Osteoblast (primary cell): ENCODE results near the gene DCLRE1B. TPM values are rescaled to one million over a fixed set of nuclear protein-coding genes. Genes with fewer than 3 reads are reported as not detected.

Experiments
- DNase-seq: peaks from one replicate; pipeline ENCODE4 v3.0.0; 2011; ENCODE audit warnings: low spot score, mixed read lengths; ENCODE audit not compliant: insufficient read length; ENCODE audit errors: missing footprints
- H2AFZ ChIP-seq: 2 replicates; pipeline ENCODE4 v1.6.0; 2011; ENCODE audit warnings: mild to moderate bottlenecking, low read length
- H3K27ac ChIP-seq: 2 replicates; pipeline ENCODE4 v1.5.1; 2011; ENCODE audit warnings: mild to moderate bottlenecking, low read depth, low read length, moderate library complexity
- H3K27me3 ChIP-seq: 2 replicates; pipeline ENCODE4 v1.6.0; 2012; ENCODE audit warnings: mild to moderate bottlenecking, control low read depth, inconsistent platforms, low read length, moderate library complexity; ENCODE audit not compliant: insufficient read depth
- H3K36me3 ChIP-seq: 2 replicates; pipeline ENCODE4 v1.5.1; 2011; ENCODE audit warnings: mild to moderate bottlenecking, low read length, control low read depth, moderate library complexity; ENCODE audit not compliant: insufficient read depth
- H3K4me1 ChIP-seq: 2 replicates; pipeline ENCODE4 v1.5.1; 2011; ENCODE audit warnings: mild to moderate bottlenecking, low read length, control low read depth, moderate library complexity; ENCODE audit not compliant: insufficient read depth
- H3K4me2 ChIP-seq: 2 replicates; pipeline ENCODE4 v1.6.0; 2011; ENCODE audit warnings: mild to moderate bottlenecking, low read length; ENCODE audit not compliant: insufficient read depth
- H3K4me3 ChIP-seq: fragments of 200-600 bp; sonication (generic); 3 replicates; pipeline ENCODE4 v1.5.1; 2012; ENCODE audit warnings: mild to moderate bottlenecking, low read length, inconsistent platforms; ENCODE audit not compliant: insufficient read depth
- H3K79me2 ChIP-seq: 2 replicates; pipeline ENCODE4 v1.6.0; 2012; ENCODE audit warnings: mild to moderate bottlenecking, low read length, control low read depth, inconsistent platforms; ENCODE audit not compliant: insufficient read depth
- H3K9me3 ChIP-seq: 2 replicates; pipeline ENCODE4 v1.5.1; 2011; ENCODE audit warnings: low read depth, low read length, control low read depth
- H4K20me1 ChIP-seq: 2 replicates; pipeline ENCODE4 v1.6.0; 2012; ENCODE audit warnings: mild to moderate bottlenecking, low read length, control low read depth; ENCODE audit not compliant: insufficient read depth
- total RNA-seq: library from RNA; depleted of rRNA; stranded (reverse); fragments of >200 nt; gene quantifications from 2 replicates; pipeline ENCODE4 v1.2.3, GENCODE V29; 2012
- TF ChIP-seq, protein P1 (sequence below): IDR thresholded peaks from 2 replicates; pipeline ENCODE4 v1.5.1; 2011; ENCODE audit warnings: mild to moderate bottlenecking, low read depth, low read length, moderate library complexity; ENCODE audit errors: extremely low read depth

Gene DCLRE1B
- total RNA-seq, 1 donor: 3.6 TPM

GRCh38 chr1:113872219-113872935 lies 32.7 kb upstream of the DCLRE1B start:
- H2AFZ ChIP-seq: peak overlapping the region; percentile 84
- H3K27me3 ChIP-seq: no peaks in the 10 kb centered on the region
- H3K36me3 ChIP-seq: no peaks in the 10 kb centered on the region
- no peaks in the 10 kb centered on the region for H3K9me3 ChIP-seq
- H3K4me1 ChIP-seq: peaks cover 35% of the 10 kb centered on the region
- no peak overlapping the region for H3K4me3 ChIP-seq
- H3K27ac ChIP-seq: peak overlapping the region; percentile 45
- H3K79me2 ChIP-seq: no peaks in the 10 kb centered on the region
- no peak for DNase-seq
- H4K20me1 ChIP-seq: no peaks in the 10 kb centered on the region
- H3K4me2 ChIP-seq: no peak overlapping the region
- TF ChIP-seq, protein P1, sequence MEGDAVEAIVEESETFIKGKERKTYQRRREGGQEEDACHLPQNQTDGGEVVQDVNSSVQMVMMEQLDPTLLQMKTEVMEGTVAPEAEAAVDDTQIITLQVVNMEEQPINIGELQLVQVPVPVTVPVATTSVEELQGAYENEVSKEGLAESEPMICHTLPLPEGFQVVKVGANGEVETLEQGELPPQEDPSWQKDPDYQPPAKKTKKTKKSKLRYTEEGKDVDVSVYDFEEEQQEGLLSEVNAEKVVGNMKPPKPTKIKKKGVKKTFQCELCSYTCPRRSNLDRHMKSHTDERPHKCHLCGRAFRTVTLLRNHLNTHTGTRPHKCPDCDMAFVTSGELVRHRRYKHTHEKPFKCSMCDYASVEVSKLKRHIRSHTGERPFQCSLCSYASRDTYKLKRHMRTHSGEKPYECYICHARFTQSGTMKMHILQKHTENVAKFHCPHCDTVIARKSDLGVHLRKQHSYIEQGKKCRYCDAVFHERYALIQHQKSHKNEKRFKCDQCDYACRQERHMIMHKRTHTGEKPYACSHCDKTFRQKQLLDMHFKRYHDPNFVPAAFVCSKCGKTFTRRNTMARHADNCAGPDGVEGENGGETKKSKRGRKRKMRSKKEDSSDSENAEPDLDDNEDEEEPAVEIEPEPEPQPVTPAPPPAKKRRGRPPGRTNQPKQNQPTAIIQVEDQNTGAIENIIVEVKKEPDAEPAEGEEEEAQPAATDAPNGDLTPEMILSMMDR: no peak

- TF ChIP-seq, protein P1: peak; percentile 26
- H3K27me3 ChIP-seq: no peaks in the 10 kb centered on the region
- H3K4me2 ChIP-seq: no peak overlapping the region
- H3K27ac ChIP-seq: no peak overlapping the region
- H4K20me1 ChIP-seq: no peaks in the 10 kb centered on the region
- peaks cover 21% of the 10 kb centered on the region for H3K4me1 ChIP-seq
- DNase-seq: no peak
- H3K79me2 ChIP-seq: no peaks in the 10 kb centered on the region
- H3K36me3 ChIP-seq: no peaks in the 10 kb centered on the region
- H2AFZ ChIP-seq: no peak overlapping the region
- no peaks in the 10 kb centered on the region for H3K9me3 ChIP-seq
- H3K4me3 ChIP-seq: no peak overlapping the region
Measured at GRCh38 chr1:113874012-113874879, 30.9 kb upstream of the DCLRE1B start.

- Histone ChIP-seq H3K36me3 (no peaks in the 10 kb centered on the region), H3K79me2 (no peaks in the 10 kb centered on the region), H3K9me3 (no peaks in the 10 kb centered on the region), H3K4me3 (no peak overlapping the region), H3K27me3 (no peaks in the 10 kb centered on the region), H3K27ac (no peak overlapping the region), H2AFZ (no peak overlapping the region), H4K20me1 (no peaks in the 10 kb centered on the region), H3K4me1 (peaks cover 21% of the 10 kb centered on the region), H3K4me2 (no peak overlapping the region)
- TF ChIP-seq, protein P1: no peak
- DNase-seq: no peak
Measured at GRCh38 chr1:113875714-113876113, 29.4 kb upstream of the DCLRE1B start.

DNA sequence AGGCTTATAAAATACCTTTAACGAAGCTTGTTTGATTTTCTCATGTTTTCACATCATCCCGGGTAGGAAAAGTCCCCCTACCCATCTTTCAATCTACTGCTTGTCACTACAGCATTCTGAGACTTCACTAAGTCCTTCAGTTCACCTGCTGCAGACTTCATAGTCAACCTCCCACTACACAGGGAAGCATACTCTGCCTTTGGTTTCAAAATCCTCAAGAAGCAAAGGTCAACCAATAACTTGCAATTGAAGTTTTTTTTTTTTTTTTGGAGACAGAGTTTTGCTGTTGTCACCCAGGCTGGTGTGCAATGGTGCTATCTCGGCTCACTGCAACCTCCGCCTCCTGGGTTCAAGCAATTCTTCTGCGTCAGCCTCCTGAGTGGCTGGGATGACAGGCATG lies 28.9 kb upstream of the DCLRE1B start:
- H3K9me3 ChIP-seq: no peaks in the 10 kb centered on the region
- H3K4me2 ChIP-seq: no peak overlapping the region
- TF ChIP-seq, protein P1: no peak
- no peak for DNase-seq
- H3K27me3 ChIP-seq: no peaks in the 10 kb centered on the region
- no peak overlapping the region for H2AFZ ChIP-seq
- H3K27ac ChIP-seq: no peak overlapping the region
- no peaks in the 10 kb centered on the region for H3K79me2 ChIP-seq
- H3K36me3 ChIP-seq: no peaks in the 10 kb centered on the region
- no peaks in the 10 kb centered on the region for H4K20me1 ChIP-seq
- H3K4me3 ChIP-seq: no peak overlapping the region
- H3K4me1 ChIP-seq: peaks cover 20% of the 10 kb centered on the region
